K562 (cell line): ENCODE measurements around the gene NELFE. TPM values are rescaled to one million over a fixed set of nuclear protein-coding genes. Genes with fewer than 3 reads are reported as not detected.

Experiments
- CHD4 ChIP-seq: fragments of 200-600 bp; sonication (generic); IDR thresholded peaks from 3 replicates; pipeline ENCODE4 v1.6.1; 2012; ENCODE audit warnings: low read depth, mild to moderate bottlenecking, mixed read lengths, low read length, inconsistent platforms; ENCODE audit not compliant: insufficient read depth, insufficient replicate concordance, poor library complexity, severe bottlenecking
- CREB5 ChIP-seq: fragments of 250-450 bp; sonication (Bioruptor Pico); IDR thresholded peaks from 2 replicates; pipeline ENCODE4 v1.5.0; 2020; ENCODE audit warnings: mild to moderate bottlenecking
- CREBBP ChIP-seq: IDR thresholded peaks from one replicate; pipeline ENCODE4 v1.6.1; 2012; ENCODE audit warnings: low read depth, mild to moderate bottlenecking, control low read depth, inconsistent platforms, low read length
- GATAD2A ChIP-seq: fragments of 450-650 bp; IDR thresholded peaks from 2 replicates; pipeline ENCODE4 v1.6.1; 2017
- HNRNPH1 ChIP-seq: fragments of 200-400 bp; formaldehyde crosslinking; optimal IDR thresholded peaks from 2 replicates; pipeline ENCODE3; 2017; ENCODE audit warnings: low read depth, mild to moderate bottlenecking, low read length, moderate library complexity
- LEF1 ChIP-seq: fragments of 450-650 bp; IDR thresholded peaks from 2 replicates; pipeline ENCODE4 v1.6.1; 2016; ENCODE audit warnings: mild to moderate bottlenecking
- MIER1 ChIP-seq: fragments of 450-650 bp; IDR thresholded peaks from 2 replicates; pipeline ENCODE4 v1.6.1; 2016; ENCODE audit warnings: antibody characterized with exemption, mild to moderate bottlenecking, low read depth
- PPARD ChIP-seq: fragments of 250-450 bp; sonication (Bioruptor Pico); IDR thresholded peaks from 2 replicates; pipeline ENCODE4 v1.8.0; 2022; ENCODE audit warnings: inconsistent platforms, mild to moderate bottlenecking, moderate library complexity
- PTRF ChIP-seq: fragments of 450-650 bp; IDR thresholded peaks from 2 replicates; pipeline ENCODE4 v1.6.1; 2016; ENCODE audit warnings: mild to moderate bottlenecking, missing genetic modification characterization, missing compliant biosample characterization
- SIN3A ChIP-seq, 2 experiments: fragments of 150-350 bp in 1 of 2; IDR thresholded peaks; 2 replicates each; pipeline ENCODE4 v1.6.1; 2011 to 2016; ENCODE audit warnings: borderline replicate concordance in 2 of 2, low read depth in 2 of 2, low read length in 2 of 2, mild to moderate bottlenecking in 2 of 2, moderate library complexity in 2 of 2; ENCODE audit not compliant: control insufficient read depth in 1 of 2
- TAF9B ChIP-seq: fragments of 450-650 bp; IDR thresholded peaks from 2 replicates; pipeline ENCODE4 v1.6.1; 2018; ENCODE audit warnings: mild to moderate bottlenecking; ENCODE audit not compliant: partially characterized antibody
- ZBTB17 ChIP-seq: fragments of 450-650 bp; formaldehyde crosslinking; IDR thresholded peaks from 2 replicates; pipeline ENCODE4 v1.4.0; 2020; ENCODE audit warnings: mild to moderate bottlenecking
- ZBTB8A ChIP-seq: fragments of 450-650 bp; IDR thresholded peaks from 2 replicates; pipeline ENCODE4 v1.6.1; 2018; ENCODE audit warnings: mild to moderate bottlenecking, moderate library complexity; ENCODE audit not compliant: partially characterized antibody
- ZFP30 ChIP-seq: fragments of 250-450 bp; sonication (Bioruptor Pico); IDR thresholded peaks from 2 replicates; pipeline ENCODE4 v1.8.0; 2022; ENCODE audit warnings: moderate library complexity, mild to moderate bottlenecking, inconsistent platforms, borderline replicate concordance
- ZNF431 ChIP-seq: sonication (generic); formaldehyde crosslinking; IDR thresholded peaks from 2 replicates; pipeline ENCODE4 v1.8.0; 2022; ENCODE audit warnings: mild to moderate bottlenecking, missing genetic modification reagents
- ZNF583 ChIP-seq: fragments of 250-450 bp; sonication (Bioruptor Pico); IDR thresholded peaks from 2 replicates; pipeline ENCODE4 v1.4.0; 2020
- polyA plus RNA-seq, 8 experiments: library from polyadenylated mRNA; depleted of rRNA in 4 of 8; stranded (reverse) in 5 of 8; unstranded in 3 of 8; fragments of >200 nt; fragmentation: Nextera tagmentation in 2 of 8; fragmentation: Illumina TruSeq in 1 of 8; extraction: Ambion mirVana in 2 of 8; extraction: Trizol in 1 of 8; gene quantifications; 2 replicates each; pipeline versions ENCODE4 v1.2.1 to v1.2.3, GENCODE V29; 2011 to 2014; ENCODE audit warnings: inconsistent platforms in 1 of 8, missing spikeins in 1 of 8
- total RNA-seq, 7 experiments: library from RNA; depleted of rRNA in 6 of 7; stranded (reverse); fragments of >200 nt in 6 of 7; fragmentation: Illumina TruSeq in 2 of 7; extraction: Trizol in 2 of 7; gene quantifications; 2 replicates each; pipeline versions ENCODE4 v1.2.1 to v1.2.3, GENCODE V29; 2011 to 2021; ENCODE audit warnings: low replicate concordance in 1 of 7
- TF ChIP-seq, protein P1 (sequence below): fragments of 450-650 bp; IDR thresholded peaks from 2 replicates; pipeline ENCODE4 v1.6.1; 2016; ENCODE audit warnings: missing biosample characterization, missing genetic modification characterization
- TF ChIP-seq, protein P2 (sequence below): sonication (generic); formaldehyde crosslinking; IDR thresholded peaks from 2 replicates; pipeline ENCODE4 v1.8.0; 2022; ENCODE audit warnings: mild to moderate bottlenecking, missing genetic modification reagents
- TF ChIP-seq, protein P3 (sequence below): sonication (generic); formaldehyde crosslinking; IDR thresholded peaks from 2 replicates; pipeline ENCODE4 v1.8.0; 2022; ENCODE audit warnings: mild to moderate bottlenecking, missing genetic modification reagents, borderline replicate concordance

NELFE gene
- total and polyA plus RNA-seq, 9 of the 15 experiments (the other 6 are each of a cell fraction or from before 2014, with no cell fraction given), result 15.2 to 157 (median 91.5) TPM

DNA sequence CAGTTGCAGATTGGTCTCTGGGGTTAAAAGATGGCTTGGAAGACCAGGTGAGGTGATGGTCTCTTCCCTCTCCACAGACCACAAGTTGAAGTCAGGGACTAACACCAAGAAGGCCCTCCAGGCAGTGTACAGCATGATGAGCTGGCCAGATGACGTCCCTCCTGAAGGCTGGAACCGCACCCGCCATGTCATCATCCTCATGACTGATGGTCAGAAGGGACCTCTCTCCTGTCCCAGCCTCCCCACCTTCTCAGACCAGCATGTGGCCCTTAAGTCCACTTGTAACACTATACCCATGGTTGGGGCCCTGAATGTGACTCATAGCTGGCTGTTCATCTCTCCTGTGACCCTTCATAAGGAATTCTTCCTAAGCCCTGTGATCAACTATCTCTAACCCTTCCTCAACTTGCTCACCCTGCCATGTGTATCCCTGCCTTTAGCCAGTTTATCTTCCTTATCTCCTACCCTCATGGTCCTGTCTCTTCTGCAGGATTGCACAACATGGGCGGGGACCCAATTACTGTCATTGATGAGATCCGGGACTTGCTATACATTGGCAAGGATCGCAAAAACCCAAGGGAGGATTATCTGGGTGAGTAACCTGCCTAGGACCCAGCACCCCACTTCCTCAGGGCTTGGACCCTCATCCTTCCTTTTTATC, 9.9 kb downstream of the NELFE start (continued):
- TF ChIP-seq HNRNPH1 (no peak), SIN3A (IDR thresholded peaks at IDR 0.05; ENCODE audit: borderline replicate concordance in 2 of 2, control insufficient read depth in 1 of 2, low read depth in 2 of 2, low read length in 2 of 2) (no peak), MIER1 (no peak), GATAD2A (peak; percentile 68; the same call in 1 of the 2 replicates), CREBBP (no peak), ZNF431 (CRISPR knock-in tag) (no peak), LEF1 (peak; percentile 77), ZBTB8A (no peak), TAF9B (no peak), CREB5 (no peak), CHD4 (no peak), ZBTB17 (CRISPR knock-in tag) (peak; percentile 30; the same call in 1 of the 2 replicates), ZFP30 (CRISPR knock-in tag) (no peak), PTRF (no peak), ZNF583 (CRISPR knock-in tag) (no peak), PPARD (CRISPR knock-in tag) (no peak)
- TF ChIP-seq, protein P1, sequence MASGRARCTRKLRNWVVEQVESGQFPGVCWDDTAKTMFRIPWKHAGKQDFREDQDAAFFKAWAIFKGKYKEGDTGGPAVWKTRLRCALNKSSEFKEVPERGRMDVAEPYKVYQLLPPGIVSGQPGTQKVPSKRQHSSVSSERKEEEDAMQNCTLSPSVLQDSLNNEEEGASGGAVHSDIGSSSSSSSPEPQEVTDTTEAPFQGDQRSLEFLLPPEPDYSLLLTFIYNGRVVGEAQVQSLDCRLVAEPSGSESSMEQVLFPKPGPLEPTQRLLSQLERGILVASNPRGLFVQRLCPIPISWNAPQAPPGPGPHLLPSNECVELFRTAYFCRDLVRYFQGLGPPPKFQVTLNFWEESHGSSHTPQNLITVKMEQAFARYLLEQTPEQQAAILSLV (tag), result peak; percentile 93
- TF ChIP-seq, protein P2, sequence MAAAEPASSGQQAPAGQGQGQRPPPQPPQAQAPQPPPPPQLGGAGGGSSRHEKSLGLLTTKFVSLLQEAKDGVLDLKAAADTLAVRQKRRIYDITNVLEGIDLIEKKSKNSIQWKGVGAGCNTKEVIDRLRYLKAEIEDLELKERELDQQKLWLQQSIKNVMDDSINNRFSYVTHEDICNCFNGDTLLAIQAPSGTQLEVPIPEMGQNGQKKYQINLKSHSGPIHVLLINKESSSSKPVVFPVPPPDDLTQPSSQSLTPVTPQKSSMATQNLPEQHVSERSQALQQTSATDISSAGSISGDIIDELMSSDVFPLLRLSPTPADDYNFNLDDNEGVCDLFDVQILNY (CRISPR knock-in tag), result peak; percentile 40; the same call in 1 of the 2 replicates
- TF ChIP-seq, protein P3, sequence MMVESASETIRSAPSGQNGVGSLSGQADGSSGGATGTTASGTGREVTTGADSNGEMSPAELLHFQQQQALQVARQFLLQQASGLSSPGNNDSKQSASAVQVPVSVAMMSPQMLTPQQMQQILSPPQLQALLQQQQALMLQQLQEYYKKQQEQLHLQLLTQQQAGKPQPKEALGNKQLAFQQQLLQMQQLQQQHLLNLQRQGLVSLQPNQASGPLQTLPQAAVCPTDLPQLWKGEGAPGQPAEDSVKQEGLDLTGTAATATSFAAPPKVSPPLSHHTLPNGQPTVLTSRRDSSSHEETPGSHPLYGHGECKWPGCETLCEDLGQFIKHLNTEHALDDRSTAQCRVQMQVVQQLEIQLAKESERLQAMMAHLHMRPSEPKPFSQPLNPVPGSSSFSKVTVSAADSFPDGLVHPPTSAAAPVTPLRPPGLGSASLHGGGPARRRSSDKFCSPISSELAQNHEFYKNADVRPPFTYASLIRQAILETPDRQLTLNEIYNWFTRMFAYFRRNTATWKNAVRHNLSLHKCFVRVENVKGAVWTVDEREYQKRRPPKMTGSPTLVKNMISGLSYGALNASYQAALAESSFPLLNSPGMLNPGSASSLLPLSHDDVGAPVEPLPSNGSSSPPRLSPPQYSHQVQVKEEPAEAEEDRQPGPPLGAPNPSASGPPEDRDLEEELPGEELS (CRISPR knock-in tag), result no peak
